GM21423 (cell line): ENCODE results near the gene RNF225.
"Not testable (repeated sequence)": the region's sequence is repeated elsewhere in the genome, so short reads cannot be mapped to it uniquely, and the experiment has no call there.

Experiments used
- ATAC-seq: cut with Tn5 transposase; IDR thresholded peaks from one replicate; pipeline ENCODE4 v1.9.1; 2021; ENCODE audit warnings: mild to moderate bottlenecking, moderate library complexity; ENCODE audit not compliant: unreplicated experiment

RNF225 gene

GRCh38 chr19:58395220-58395978, at the start of gene RNF225:
RNF225 (plus strand) TSS chr19:58395656; CDS start chr19:58396090, 434 bp downstream.
- no peak for ATAC-seq

DNA sequence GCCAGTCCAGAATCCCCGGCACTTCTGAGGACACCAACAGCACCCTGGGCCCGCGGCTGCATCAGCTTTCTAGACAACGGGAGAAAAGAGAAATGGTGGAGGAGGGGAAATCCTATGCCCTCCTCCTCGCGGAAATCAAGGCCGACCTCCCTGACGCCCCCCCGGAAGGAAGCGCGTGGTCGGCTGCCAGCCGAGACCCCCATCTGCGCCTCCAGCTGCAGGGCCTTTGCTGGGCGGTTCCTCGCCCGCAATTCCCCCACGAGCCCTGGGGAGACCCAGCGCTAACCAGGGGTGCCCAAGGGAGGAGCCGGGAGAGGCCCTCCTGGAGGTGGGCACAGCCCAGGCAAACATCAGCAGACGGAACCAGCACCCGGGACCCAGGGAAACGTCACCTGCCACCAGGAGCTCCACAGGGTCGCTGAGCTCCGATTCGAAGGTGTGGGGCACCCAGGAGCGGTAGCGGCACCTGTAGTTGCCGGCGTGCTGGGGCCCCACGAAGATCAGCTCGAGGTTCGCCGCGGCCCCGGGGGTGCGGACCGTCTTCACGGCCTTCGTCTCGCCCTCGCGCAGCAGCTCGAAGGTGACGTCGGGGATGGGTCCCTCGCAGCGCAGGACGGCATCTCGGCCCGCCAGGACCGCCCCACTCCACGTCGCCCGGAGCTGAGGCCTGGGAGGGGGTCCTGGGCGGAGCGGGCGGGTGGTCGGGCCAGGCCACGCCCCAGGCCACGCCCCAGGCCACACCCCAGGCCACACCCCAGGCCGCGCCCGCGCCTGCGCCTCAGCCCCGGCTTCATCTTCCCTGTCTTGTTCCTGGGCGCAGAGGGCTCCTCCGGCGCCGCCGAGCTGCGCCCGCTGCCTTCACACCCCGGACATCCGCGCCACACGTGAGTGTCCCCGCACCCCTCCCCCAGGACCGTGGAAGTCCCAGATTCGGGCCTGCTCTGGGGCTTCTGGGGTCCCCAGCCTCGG, 48.2 kb upstream of the RNF225 start:
- peak; percentile 89 for ATAC-seq

- ATAC-seq = not testable (repeated sequence)
These were observed 47.4 kb upstream of the RNF225 start for GRCh38 chr19:58348080-58348479.

DNA sequence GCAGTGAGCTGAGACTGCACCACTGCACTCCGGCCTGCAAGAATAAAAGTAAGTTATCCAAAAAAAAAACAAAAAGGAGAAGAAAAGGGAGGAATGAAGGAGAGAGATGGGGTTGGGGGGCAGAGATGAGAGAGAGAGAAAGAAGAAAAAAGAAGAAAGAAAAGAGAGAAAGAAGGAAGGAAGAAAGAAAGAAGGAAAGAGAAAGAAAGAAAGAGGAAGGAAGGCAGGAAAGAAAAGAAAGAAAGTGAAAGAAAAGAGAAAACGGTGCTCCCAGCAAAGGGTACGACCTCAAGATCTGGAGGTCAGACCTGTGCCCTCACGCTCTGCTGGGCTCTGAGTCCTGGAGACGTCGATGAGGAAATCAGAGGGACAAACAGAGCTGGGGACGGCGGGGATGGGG, 45.9 kb upstream of the RNF225 start:
- no peak for ATAC-seq

DNA sequence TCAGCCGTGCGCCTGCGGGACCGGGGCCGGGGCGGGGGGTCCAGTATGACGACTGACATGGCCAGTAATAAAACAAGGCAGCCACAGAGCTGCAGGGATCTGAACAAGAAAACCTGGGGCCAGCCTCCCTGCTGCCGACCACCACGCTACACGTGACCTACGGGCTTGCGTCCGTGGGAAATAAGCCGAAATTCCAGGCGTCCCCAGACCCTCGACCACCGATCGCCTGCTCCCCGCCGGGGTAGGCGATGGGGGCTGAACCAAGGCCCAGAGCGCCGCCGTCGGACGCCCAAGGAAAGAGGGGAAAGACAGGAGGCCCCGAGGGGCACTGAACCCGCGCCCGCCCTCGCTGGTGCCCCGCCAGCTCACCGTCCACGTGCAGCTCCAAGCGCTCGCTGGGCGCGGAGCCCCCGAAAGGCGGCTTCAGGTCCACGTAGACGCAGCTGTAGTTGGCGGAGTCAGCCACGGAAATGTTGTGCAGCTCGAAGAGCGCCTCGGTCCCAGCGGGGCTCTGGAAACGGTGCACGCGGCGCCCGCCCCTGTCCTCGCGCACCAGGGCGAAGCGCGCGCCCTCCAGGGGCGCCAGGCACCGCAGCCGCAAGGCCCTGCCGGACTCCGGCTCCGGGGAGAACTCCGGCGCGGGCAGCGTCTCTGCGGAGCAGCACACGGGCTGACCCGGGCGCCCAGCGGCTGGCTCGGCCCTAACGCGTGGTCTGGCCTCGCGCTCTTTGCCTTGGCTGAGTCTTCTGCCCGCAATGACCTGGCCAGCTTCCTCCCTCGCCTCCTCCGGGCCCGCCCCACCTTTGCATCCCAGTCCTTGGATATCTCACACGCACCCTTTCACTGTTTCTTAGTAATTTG, 45.2 kb upstream of the RNF225 start:
- ATAC-seq = no peak

- no peak for ATAC-seq
These were observed 44.4 kb upstream of the RNF225 start for GRCh38 chr19:58350871-58351557.

- no peak for ATAC-seq
These were observed 43.9 kb upstream of the RNF225 start for GRCh38 chr19:58351558-58351878.

GRCh38 chr19:58351990-58352755, 43.3 kb upstream of the RNF225 start:
- ATAC-seq = no peak

DNA sequence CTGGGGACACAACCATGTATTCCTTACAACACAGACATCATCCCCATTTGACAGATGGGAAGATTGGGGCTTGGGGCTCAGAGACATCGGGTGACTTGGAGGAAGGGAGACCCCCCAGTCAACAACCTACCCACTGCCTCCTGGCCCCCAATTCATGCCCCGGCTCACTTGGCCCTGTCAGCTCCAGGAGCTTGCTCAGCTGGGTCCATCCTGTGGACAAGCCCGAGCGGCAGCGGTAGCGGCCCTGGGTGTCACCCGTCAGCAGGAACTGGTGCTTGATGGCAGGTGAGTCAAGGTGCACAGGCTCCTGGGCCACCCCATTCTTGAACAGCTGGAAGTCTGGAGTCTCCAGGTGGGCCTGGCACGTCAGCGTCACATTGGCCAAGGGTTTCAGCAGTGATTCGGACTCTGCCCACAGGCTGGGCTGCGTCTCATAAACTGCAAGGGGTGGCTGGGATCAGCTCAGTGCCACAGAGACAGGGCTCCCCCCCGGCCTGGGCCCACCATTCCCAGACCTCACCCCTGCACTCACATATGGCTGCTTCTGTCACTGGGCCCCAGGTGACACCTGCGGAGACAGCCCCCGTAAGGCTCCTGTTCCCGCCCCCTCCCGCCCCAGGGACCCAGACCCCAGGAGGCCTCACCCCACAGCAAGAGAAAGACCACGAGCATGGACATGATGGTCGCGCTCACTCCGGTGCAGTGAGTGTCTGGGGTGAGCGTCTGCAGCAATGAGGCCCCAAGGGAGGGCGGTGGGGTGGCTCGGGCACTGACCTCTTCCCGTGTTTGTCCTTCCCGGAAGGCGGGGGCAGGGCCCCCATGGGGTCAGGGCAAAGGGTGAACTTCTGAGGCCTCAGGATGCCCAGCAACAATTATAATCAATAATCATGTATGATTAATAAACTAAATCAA, 42.4 kb upstream of the RNF225 start, which contains the start of gene A1BG:
Gene A1BG (minus strand): TSS at position 733 of the 912 bp plus-strand sequence. CDS start 55 bp downstream, at position 678.
- ATAC-seq = no peak

DNA sequence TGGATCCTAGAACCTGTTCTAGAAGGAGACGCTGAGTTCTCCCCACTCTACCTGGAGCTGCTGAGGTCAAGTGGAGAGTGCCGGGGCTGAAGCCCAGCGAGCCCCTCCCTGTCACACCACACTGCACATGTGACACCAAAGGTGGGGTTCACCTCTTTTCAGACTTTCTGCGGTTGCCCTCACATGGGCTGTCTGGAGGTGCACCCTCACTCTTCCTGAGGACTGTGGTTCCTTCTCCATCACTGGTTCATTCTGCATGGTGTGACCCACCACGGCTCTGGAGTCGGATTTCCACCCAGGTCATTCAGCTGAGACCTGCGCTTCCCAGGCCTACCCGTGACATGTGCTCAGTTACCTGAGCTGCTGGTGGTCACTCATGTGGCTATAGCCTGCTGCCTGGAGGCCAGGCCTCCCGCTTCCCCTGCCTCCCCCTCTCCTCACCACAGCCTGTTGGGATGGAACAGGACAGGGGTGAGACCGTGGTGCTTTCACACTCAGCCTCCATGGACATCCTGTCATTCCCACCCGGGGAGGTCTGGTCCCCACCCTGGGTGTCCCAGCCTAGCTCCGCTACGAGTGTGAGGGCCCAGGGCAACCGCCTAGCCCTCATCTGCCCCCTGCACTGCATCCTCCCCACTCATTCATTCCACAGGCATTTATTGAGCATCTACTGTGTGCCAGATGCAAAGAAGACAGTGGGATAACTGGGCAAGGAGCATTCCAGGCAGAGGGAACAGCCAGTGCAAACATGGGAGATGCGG, 41.6 kb upstream of the RNF225 start:
- ATAC-seq = no peak

GRCh38 chr19:58354478-58355030, 40.9 kb upstream of the RNF225 start:
- no peak for ATAC-seq

DNA sequence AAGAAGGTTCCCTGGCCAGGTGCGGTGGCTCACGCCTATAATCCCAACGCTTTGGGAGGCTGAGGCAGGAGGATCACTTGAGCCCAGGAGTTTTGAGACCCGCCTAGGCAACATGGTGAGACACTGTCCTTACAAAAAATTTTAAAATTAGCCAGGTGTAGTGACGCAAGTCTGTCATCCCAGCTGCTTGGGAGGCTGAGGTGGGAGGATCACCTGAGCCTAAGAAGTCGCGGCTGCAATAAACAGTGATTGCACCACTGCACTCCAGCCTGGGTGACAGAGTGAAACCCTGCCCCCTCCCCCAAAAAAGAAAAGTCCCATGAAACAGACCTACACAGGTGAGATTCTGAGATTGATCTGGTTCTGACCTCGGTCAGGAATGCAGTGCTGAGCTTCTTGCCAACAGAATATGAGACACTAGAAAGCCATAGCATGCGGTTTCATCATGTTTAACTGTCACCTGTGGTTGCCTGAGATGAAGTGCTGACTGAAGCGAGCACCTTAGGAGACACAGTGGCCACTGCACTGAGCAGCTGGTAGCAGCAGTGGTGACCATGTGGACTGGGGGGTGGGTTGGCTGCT, 40.1 kb upstream of the RNF225 start:
- ATAC-seq = no peak

- ATAC-seq = no peak
These were observed 39.3 kb upstream of the RNF225 start for GRCh38 chr19:58355908-58356765.

DNA sequence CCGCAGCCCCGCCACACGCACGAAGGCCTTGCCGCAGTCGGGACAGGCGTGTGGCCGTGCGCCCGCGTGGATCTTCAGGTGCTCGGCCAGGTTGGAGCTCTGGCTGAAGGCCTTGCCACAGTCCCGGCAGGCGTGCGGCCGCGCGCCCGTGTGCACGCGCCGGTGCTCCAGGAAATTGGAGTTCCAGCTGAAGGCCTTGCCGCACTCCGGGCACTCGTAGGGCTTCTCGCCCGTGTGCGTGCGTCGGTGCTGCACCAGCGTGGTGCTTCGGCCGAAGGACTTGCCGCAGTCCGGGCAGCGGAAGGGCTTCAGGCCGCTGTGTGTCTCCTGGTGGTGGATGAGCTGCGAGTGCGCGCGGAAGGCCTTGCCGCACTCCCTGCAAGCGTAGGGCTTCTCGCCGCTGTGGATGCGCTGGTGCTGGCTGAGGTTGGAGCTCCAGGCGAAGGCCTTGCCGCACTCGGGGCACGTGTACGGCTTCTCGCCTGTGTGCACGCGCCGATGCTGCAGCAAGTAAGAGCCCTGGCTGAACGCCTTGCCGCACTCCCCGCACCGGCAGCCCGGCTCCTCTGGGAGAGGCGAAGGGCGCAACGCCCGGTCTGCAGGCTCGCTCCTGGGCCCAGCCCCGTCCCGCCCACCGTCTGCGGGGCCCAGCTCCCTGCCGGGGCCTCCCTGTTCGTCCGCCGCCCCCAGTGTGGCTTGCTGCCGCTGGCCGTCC, 38.5 kb upstream of the RNF225 start:
- no peak for ATAC-seq

GRCh38 chr19:58357481-58358145, 37.8 kb upstream of the RNF225 start:
- ATAC-seq = no peak
